ENCODE measurements around the gene MCRIP2.

MCRIP2 gene

DNA sequence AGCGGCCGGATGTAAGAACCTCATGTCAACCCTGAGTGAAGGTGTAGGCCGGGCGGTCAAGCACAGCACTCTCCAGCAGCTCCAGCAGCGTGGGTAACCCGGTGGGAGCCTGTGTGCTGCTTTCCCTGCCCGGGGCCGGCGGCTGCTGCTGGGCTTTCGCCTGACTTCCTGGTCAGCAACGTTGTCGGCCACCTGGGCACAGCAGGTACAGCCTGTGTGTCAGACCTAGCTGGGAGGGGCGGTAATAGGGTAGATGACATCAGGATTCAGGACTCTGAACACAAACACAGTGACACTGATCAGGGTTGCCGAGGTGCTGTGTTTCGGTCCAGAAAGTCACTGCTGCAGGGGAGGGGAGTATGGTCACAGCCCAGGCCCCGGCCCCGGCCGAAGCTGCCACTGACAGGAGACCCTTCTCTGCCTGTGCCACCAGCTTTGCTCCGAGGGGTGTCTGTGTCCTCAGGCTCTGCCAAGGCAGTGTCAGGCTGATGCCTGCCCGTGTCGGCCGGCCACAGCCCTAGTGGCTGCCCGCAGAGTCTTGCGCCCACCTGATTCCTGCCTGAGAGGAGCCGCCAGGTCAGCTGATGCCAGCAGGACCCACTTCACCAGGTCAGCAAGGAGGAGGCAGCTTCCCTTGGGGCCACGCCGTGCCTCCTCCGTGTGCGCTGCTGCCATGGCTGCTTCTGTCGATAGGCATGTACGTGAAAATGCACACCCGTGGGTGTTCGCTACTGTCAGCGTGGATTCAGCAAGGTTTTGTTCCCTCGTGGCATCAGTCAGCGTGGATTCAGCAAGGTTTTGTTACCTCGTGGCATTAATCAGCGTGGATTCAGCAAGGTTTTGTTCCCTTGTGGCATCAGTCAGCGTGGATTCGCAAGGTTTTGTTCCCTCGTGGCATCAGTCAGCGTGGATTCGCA, 42.5 kb upstream of the MCRIP2 start:
- Histone ChIP-seq H2AFZ (ENCODE audit: low read length) (no peak overlapping the region), H3F3A (ENCODE audit: insufficient read depth, low read length) (no peaks in the 10 kb centered on the region), H3K27ac (ENCODE audit: low read length) (no peak overlapping the region), H4K20me1 (ENCODE audit: insufficient read depth, low read length) (no peaks in the 10 kb centered on the region), H3K9ac (ENCODE audit: low read length) (no peak overlapping the region), H3K79me2 (ENCODE audit: low read length) (peaks cover 58% of the 10 kb centered on the region), H3K9me2 (replicated peaks; ENCODE audit: insufficient read depth, low read length) (no peaks in the 10 kb centered on the region), H3K4me2 (ENCODE audit: low read depth, low read length) (no peak overlapping the region), H3K9me3 (replicated peaks; ENCODE audit: insufficient read depth, low read length) (no peaks in the 10 kb centered on the region), H3K4me3 (ENCODE audit: low read length) (no peak overlapping the region), H3K27me3 (replicated peaks; ENCODE audit: insufficient read depth, low read length) (no peaks in the 10 kb centered on the region), H3K36me3 (replicated peaks; ENCODE audit: insufficient read depth, low read length) (no peaks in the 10 kb centered on the region), H3K4me1 (ENCODE audit: low read length) (no peaks in the 10 kb centered on the region)
- TF ChIP-seq EZH2phosphoT487 (IDR thresholded peaks at IDR 0.05; ENCODE audit: low read length) (no peak), EZH2 (optimal IDR thresholded peaks at IDR 0.05; ENCODE audit: low read depth, low read length) (no peak)
- TF ChIP-seq, protein P1, sequence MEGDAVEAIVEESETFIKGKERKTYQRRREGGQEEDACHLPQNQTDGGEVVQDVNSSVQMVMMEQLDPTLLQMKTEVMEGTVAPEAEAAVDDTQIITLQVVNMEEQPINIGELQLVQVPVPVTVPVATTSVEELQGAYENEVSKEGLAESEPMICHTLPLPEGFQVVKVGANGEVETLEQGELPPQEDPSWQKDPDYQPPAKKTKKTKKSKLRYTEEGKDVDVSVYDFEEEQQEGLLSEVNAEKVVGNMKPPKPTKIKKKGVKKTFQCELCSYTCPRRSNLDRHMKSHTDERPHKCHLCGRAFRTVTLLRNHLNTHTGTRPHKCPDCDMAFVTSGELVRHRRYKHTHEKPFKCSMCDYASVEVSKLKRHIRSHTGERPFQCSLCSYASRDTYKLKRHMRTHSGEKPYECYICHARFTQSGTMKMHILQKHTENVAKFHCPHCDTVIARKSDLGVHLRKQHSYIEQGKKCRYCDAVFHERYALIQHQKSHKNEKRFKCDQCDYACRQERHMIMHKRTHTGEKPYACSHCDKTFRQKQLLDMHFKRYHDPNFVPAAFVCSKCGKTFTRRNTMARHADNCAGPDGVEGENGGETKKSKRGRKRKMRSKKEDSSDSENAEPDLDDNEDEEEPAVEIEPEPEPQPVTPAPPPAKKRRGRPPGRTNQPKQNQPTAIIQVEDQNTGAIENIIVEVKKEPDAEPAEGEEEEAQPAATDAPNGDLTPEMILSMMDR (IDR thresholded peaks at IDR 0.05; ENCODE audit: low read length), result no peak
- DNase-seq, result no peak

DNA sequence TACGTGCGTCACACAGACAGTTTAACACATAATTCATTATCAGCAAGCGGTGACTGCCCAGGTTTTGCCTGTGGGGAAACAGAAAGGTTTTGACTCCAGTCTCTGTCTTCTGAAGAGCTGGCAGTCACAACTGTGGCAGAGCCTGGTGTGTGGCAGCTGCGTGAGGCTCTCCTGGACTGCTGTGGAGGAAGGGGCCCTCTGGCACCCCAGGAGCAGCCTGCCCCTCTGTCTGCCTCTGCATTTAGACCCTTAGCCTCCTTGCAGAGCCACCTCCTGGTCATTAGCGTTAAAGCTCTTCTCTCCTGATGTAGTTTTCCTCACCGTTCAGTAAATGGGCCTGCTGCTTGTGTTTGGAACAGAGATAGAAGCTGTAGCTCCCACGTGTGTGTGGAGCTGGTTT, 40.8 kb upstream of the MCRIP2 start:
- Histone ChIP-seq H3K4me2 (ENCODE audit: low read depth, low read length) (no peak overlapping the region), H3K27me3 (replicated peaks; ENCODE audit: insufficient read depth, low read length) (no peaks in the 10 kb centered on the region), H3K9ac (ENCODE audit: low read length) (no peak overlapping the region), H3K9me2 (replicated peaks; ENCODE audit: insufficient read depth, low read length) (no peaks in the 10 kb centered on the region), H3K4me3 (ENCODE audit: low read length) (no peak overlapping the region), H4K20me1 (ENCODE audit: insufficient read depth, low read length) (no peaks in the 10 kb centered on the region), H3F3A (ENCODE audit: insufficient read depth, low read length) (no peaks in the 10 kb centered on the region), H3K79me2 (ENCODE audit: low read length) (peaks cover 60% of the 10 kb centered on the region), H3K4me1 (ENCODE audit: low read length) (no peaks in the 10 kb centered on the region), H3K9me3 (replicated peaks; ENCODE audit: insufficient read depth, low read length) (no peaks in the 10 kb centered on the region), H3K27ac (ENCODE audit: low read length) (no peak overlapping the region), H3K36me3 (replicated peaks; ENCODE audit: insufficient read depth, low read length) (no peaks in the 10 kb centered on the region), H2AFZ (ENCODE audit: low read length) (no peak overlapping the region)
- no peak for DNase-seq
- TF ChIP-seq, protein P1 (IDR thresholded peaks at IDR 0.05; ENCODE audit: low read length), result no peak
- TF ChIP-seq EZH2 (optimal IDR thresholded peaks at IDR 0.05; ENCODE audit: low read depth, low read length) (no peak), EZH2phosphoT487 (IDR thresholded peaks at IDR 0.05; ENCODE audit: low read length) (no peak)

DNA sequence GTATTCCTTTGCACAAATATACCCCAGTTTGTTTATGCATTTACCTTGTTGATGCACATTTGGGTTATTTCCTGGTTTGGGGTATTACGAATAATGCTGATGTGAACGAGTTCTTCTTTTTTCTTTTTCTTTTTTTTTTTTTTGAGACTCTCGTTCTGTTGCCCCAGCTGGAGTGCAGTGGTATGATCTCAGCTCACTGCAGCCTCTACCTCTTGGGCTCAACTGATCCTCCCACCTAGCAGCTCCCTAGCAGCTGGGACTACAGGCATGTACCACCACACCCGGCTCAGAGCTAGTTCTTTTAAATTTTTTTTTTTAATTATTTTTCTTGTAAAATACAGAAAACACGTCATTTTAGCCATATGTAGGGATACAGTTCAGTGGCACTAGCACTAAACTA, 37.7 kb upstream of the MCRIP2 start:
- no peaks in the 10 kb centered on the region for H3K4me1 ChIP-seq (ENCODE audit: low read length)
- H2AFZ ChIP-seq (ENCODE audit: low read length), result no peak overlapping the region
- no peak overlapping the region for H3K4me3 ChIP-seq (ENCODE audit: low read length)
- H3K9me2 ChIP-seq (replicated peaks; ENCODE audit: insufficient read depth, low read length), result no peaks in the 10 kb centered on the region
- peaks cover 46% of the 10 kb centered on the region for H3K79me2 ChIP-seq (ENCODE audit: low read length)
- no peaks in the 10 kb centered on the region for H3K27me3 ChIP-seq (replicated peaks; ENCODE audit: insufficient read depth, low read length)
- TF ChIP-seq, protein P1 (IDR thresholded peaks at IDR 0.05; ENCODE audit: low read length), result no peak
- TF ChIP-seq EZH2 (optimal IDR thresholded peaks at IDR 0.05; ENCODE audit: low read depth, low read length) (no peak), EZH2phosphoT487 (IDR thresholded peaks at IDR 0.05; ENCODE audit: low read length) (no peak)
- no peak overlapping the region for H3K9ac ChIP-seq (ENCODE audit: low read length)
- no peaks in the 10 kb centered on the region for H3F3A ChIP-seq (ENCODE audit: insufficient read depth, low read length)
- H3K9me3 ChIP-seq (replicated peaks; ENCODE audit: insufficient read depth, low read length), result no peaks in the 10 kb centered on the region
- no peaks in the 10 kb centered on the region for H4K20me1 ChIP-seq (ENCODE audit: insufficient read depth, low read length)
- H3K36me3 ChIP-seq (replicated peaks; ENCODE audit: insufficient read depth, low read length), result no peaks in the 10 kb centered on the region
- no peak overlapping the region for H3K27ac ChIP-seq (ENCODE audit: low read length)
- no peak overlapping the region for H3K4me2 ChIP-seq (ENCODE audit: low read depth, low read length)
- DNase-seq, result no peak
